ENCODE data around the gene FBXW7. TPM values are rescaled to one million over a fixed set of nuclear protein-coding genes. Genes with fewer than 3 reads are reported as not detected.
A peak's percentile ranks its signal among the peaks of the same experiment; 100 is the strongest.

Gene FBXW7
- total and polyA plus RNA-seq, 8 donors: 10.1 to 30.1 (median 17.6) TPM

DNA sequence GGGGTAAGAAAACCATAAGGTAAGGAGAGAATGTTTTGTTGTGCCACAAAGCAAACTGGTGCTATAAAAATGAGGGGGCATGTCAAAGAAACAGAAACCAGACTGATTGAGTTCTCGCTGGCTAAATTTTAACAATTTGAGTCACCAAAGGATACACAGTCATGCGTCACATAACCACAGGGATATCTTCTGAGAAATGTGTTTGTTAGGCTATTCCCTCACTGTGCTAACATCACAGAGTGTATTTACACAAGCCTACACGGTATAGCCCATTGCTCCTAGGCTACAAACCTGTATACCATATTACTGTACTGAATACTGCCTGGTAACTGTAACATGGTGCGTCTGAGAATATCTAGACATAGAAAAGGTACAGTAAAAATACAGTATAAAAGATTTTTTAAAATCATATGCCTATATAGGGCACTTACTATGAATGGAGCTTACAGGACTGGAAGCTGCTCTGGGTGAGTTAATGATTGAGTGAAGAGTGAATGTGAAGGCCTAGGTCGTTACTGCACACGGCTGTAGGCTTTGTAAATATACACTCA is 50.1 kb downstream of the FBXW7 start:
- ATAC-seq (peak; percentile 91 to 96 (median 94)), DNase-seq (no peak), FAIRE-seq (peak; percentile 17)
- 29 to 30% methylated on average over 6 of the region's 6 CpGs for WGBS, 2 donors
- Histone ChIP-seq H3K36me3 (no peaks in the 10 kb centered on the region), H3K4me3 (no peak overlapping the region), H3K4me1 (peaks cover 4 to 41% (median 36%) of the 10 kb centered on the region in 3 donors), H3K27me3 (no peaks in the 10 kb centered on the region), H3K9me3 (no peaks in the 10 kb centered on the region), H3K27ac (peak overlapping the region in 2 of 4 donors; percentile 44 to 47)
- intact Hi-C loops (cut with DNase I): no loop called here
- TF ChIP-seq, protein P1, sequence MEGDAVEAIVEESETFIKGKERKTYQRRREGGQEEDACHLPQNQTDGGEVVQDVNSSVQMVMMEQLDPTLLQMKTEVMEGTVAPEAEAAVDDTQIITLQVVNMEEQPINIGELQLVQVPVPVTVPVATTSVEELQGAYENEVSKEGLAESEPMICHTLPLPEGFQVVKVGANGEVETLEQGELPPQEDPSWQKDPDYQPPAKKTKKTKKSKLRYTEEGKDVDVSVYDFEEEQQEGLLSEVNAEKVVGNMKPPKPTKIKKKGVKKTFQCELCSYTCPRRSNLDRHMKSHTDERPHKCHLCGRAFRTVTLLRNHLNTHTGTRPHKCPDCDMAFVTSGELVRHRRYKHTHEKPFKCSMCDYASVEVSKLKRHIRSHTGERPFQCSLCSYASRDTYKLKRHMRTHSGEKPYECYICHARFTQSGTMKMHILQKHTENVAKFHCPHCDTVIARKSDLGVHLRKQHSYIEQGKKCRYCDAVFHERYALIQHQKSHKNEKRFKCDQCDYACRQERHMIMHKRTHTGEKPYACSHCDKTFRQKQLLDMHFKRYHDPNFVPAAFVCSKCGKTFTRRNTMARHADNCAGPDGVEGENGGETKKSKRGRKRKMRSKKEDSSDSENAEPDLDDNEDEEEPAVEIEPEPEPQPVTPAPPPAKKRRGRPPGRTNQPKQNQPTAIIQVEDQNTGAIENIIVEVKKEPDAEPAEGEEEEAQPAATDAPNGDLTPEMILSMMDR (IDR thresholded peaks at IDR 0.05): no peak

DNA sequence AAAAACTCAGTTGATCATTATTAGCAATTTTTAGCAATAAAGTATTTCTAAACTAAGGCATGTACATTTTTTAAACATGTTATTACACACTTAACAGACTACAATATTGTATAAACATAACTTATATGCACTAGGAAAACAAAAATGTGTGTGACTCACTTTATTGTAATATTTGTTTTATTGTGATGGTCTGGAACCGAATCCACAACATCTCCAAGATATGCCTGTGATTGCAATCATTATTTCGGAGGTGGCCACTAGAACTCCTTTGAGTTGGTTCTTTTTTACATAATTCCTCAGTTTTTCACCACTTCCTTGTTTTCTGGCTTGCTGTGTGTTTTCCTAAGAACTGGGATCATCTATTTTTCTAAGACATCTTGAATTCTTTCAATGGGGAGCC is 53.7 kb downstream of the FBXW7 start:
- no peak overlapping the region for H3K27ac ChIP-seq
- H3K36me3 ChIP-seq: no peaks in the 10 kb centered on the region
- no peaks in the 10 kb centered on the region for H3K9me3 ChIP-seq
- intact Hi-C loops (cut with DNase I): no loop called here
- H3K4me3 ChIP-seq: no peak overlapping the region
- H3K27me3 ChIP-seq: no peaks in the 10 kb centered on the region
- H3K4me1 ChIP-seq: peaks cover 2 to 26% (median 25%) of the 10 kb centered on the region in 3 donors
- DNase-seq: no peak
- TF ChIP-seq, protein P1 (IDR thresholded peaks at IDR 0.05): no peak
- WGBS, 2 donors: 93 to 97% methylated on average over 2 of the region's 2 CpGs
- ATAC-seq: no peak
- FAIRE-seq: no peak

DNA sequence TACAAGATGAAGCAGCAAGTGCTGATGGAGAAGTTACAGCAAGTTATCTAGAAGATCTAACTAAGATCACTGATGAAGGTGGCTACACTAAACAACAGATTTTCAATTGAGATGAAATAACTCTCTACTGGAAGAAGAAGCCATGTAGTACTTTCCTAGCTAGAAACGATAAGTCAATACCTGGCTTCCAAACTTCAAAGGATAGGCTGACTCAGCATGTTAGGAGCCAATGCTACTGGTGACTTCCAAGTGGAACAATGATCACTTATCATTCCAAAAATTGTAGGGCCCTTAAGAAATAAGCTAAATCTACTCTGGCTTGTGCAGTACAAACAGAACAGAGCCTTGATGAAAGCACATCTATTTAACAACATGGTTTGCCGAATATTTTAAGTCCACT is 55.0 kb downstream of the FBXW7 start:
- no peak for DNase-seq
- Histone ChIP-seq H3K27me3 (no peaks in the 10 kb centered on the region), H3K27ac (no peak overlapping the region), H3K4me3 (no peak overlapping the region), H3K36me3 (no peaks in the 10 kb centered on the region), H3K4me1 (peaks cover 0 to 18% (median 13%) of the 10 kb centered on the region in 3 donors), H3K9me3 (no peaks in the 10 kb centered on the region)
- ATAC-seq: no peak
- TF ChIP-seq, protein P1 (IDR thresholded peaks at IDR 0.05): no peak
- intact Hi-C loops (cut with DNase I): no loop called here
- 95 to 97% methylated on average over 2 of the region's 2 CpGs for WGBS, 2 donors
- no peak for FAIRE-seq

DNA sequence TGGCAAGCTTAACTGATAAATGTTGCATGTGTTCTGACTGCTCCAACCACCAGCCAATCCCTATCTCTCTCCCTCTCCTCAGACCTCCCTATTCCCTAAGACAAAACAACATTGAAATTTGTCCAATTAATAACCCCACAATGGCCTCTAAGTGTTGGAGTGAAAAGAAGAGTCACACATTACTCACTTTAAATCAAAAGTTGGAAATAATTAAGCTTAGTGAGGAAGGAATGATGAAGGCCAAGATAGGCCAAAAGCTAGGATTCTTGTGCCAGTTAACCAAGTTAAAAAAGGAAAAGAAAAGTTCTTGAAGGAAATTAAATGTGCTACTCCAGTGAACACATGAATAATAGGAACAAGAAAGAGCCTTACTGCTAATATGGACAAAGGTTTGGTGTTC is 55.6 kb downstream of the FBXW7 start:
- H3K9me3 ChIP-seq: no peaks in the 10 kb centered on the region
- no peaks in the 10 kb centered on the region for H3K36me3 ChIP-seq
- H3K27me3 ChIP-seq: no peaks in the 10 kb centered on the region
- H3K4me1 ChIP-seq: peaks cover 0 to 13% (median 7%) of the 10 kb centered on the region in 3 donors
- no peak overlapping the region for H3K4me3 ChIP-seq
- TF ChIP-seq, protein P1 (IDR thresholded peaks at IDR 0.05): no peak
- DNase-seq (no peak), FAIRE-seq (no peak), ATAC-seq (no peak)
- intact Hi-C loops (cut with DNase I): no loop called here
- no peak overlapping the region for H3K27ac ChIP-seq

DNA sequence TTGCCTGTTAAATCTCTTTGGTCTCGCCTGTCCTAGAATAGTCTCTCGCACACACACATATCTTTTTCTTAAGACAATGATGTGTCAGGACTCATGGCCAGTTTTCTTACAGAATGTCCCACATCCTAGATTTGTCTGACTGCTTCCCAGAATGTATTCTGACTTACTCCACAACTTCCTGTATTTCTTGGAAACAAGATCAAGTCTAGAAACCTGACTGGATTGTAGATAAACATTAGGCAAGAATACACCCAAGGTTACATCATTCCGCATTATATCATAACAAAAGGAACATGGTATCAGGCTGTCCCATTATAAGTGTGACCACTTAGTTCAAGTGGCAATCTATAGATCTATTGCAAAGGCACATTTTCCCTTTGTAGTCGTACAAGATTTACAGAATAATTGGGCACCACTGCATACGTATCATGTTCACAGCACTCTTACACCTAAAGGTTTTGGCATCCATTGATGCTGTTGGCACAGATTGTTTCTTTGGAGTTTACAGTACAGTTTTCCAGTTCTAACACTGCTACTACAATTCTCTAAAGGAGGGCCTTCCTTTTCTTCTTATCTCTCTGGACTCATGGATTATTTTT is 56.4 kb downstream of the FBXW7 start:
- H3K27me3 ChIP-seq: no peaks in the 10 kb centered on the region
- intact Hi-C loops (cut with DNase I): no loop called here
- ATAC-seq (peak; percentile 48 to 73 (median 58)), DNase-seq (no peak), FAIRE-seq (no peak)
- TF ChIP-seq, protein P1 (IDR thresholded peaks at IDR 0.05): no peak
- H3K36me3 ChIP-seq: no peaks in the 10 kb centered on the region
- no peaks in the 10 kb centered on the region for H3K9me3 ChIP-seq
- WGBS, 2 donors: 89 to 94% methylated on average over 5 of the region's 5 CpGs
- H3K4me1 ChIP-seq: peaks cover 0 to 7% (median 0%) of the 10 kb centered on the region in 3 donors
- no peak overlapping the region for H3K4me3 ChIP-seq
- H3K27ac ChIP-seq: no peak overlapping the region

Measured in pancreas (tissue), 10 donors.